ENCODE data around the gene PSMA7. TPM values are rescaled to one million over a fixed set of nuclear protein-coding genes. Genes with fewer than 3 reads are reported as not detected.

Gene PSMA7
- total and polyA plus RNA-seq, 2 donors from 2014 or later: 190 to 315 TPM

DNA sequence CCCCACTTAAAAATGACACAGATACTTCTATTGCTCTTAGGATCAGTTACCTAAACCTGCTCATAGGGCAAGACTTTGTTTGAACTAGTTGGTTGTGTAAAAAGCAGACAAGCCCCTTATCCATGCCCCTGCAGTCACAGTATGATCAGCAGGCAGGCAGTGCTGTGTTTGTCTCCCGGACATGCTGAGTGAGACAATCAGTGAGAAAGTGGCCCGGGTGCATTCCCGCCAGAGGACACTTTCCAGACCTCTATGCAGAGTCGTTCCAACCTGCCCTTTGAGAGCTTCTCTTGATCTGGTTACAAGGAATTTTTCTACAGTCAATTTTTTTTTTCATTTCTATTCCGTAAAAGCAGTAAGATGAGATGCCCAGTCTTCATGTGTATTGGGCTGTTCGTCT lies 14.7 kb downstream of the PSMA7 start:
- DNase-seq: no peak
- TF ChIP-seq, protein P1, sequence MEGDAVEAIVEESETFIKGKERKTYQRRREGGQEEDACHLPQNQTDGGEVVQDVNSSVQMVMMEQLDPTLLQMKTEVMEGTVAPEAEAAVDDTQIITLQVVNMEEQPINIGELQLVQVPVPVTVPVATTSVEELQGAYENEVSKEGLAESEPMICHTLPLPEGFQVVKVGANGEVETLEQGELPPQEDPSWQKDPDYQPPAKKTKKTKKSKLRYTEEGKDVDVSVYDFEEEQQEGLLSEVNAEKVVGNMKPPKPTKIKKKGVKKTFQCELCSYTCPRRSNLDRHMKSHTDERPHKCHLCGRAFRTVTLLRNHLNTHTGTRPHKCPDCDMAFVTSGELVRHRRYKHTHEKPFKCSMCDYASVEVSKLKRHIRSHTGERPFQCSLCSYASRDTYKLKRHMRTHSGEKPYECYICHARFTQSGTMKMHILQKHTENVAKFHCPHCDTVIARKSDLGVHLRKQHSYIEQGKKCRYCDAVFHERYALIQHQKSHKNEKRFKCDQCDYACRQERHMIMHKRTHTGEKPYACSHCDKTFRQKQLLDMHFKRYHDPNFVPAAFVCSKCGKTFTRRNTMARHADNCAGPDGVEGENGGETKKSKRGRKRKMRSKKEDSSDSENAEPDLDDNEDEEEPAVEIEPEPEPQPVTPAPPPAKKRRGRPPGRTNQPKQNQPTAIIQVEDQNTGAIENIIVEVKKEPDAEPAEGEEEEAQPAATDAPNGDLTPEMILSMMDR (IDR thresholded peaks at IDR 0.05; ENCODE audit: borderline replicate concordance, extremely low read depth, insufficient read depth): no peak
- no peaks in the 10 kb centered on the region for H3K27me3 ChIP-seq (ENCODE audit: control insufficient read depth, insufficient read depth, low read length)
- no peak overlapping the region for H3K27ac ChIP-seq (ENCODE audit: low read depth in 2 of 2, low read length in 2 of 2)
- H3K9ac ChIP-seq (ENCODE audit: low read length in 3 of 3): no peak overlapping the region
- H3K4me1 ChIP-seq (ENCODE audit: control insufficient read depth in 2 of 3, insufficient read depth in 2 of 3, low read depth in 1 of 3, low read length in 3 of 3): peaks cover 0 to 18% (median 3%) of the 10 kb centered on the region in 3 donors
- peaks cover 18 to 71% (median 51%) of the 10 kb centered on the region in 3 donors for H3K36me3 ChIP-seq (ENCODE audit: control insufficient read depth in 2 of 3, insufficient read depth in 3 of 3, low read length in 3 of 3)
- no peaks in the 10 kb centered on the region for H3K9me3 ChIP-seq (ENCODE audit: control insufficient read depth in 2 of 3, insufficient read depth in 1 of 3, low read length in 3 of 3)
- H3K4me3 ChIP-seq (ENCODE audit: low read length in 3 of 3): no peak overlapping the region
- intact Hi-C loops (cut with DNase I): no loop called here
- FAIRE-seq: no peak

GRCh38 chr20:62127799-62128198 lies 15.4 kb downstream of the PSMA7 start:
- H3K27ac ChIP-seq (ENCODE audit: low read depth in 2 of 2, low read length in 2 of 2): no peak overlapping the region
- no peak overlapping the region for H3K4me3 ChIP-seq (ENCODE audit: low read length in 3 of 3)
- TF ChIP-seq, protein P1 (IDR thresholded peaks at IDR 0.05; ENCODE audit: borderline replicate concordance, extremely low read depth, insufficient read depth): no peak
- no peak for FAIRE-seq
- H3K36me3 ChIP-seq (ENCODE audit: control insufficient read depth in 2 of 3, insufficient read depth in 3 of 3, low read length in 3 of 3): peaks cover 18 to 71% (median 51%) of the 10 kb centered on the region in 3 donors
- intact Hi-C loops (cut with DNase I): no loop called here
- H3K27me3 ChIP-seq (ENCODE audit: control insufficient read depth, insufficient read depth, low read length): no peaks in the 10 kb centered on the region
- H3K4me1 ChIP-seq (ENCODE audit: control insufficient read depth in 2 of 3, insufficient read depth in 2 of 3, low read depth in 1 of 3, low read length in 3 of 3): peaks cover 0 to 22% (median 3%) of the 10 kb centered on the region in 3 donors
- H3K9ac ChIP-seq (ENCODE audit: low read length in 3 of 3): no peak overlapping the region
- DNase-seq: no peak
- H3K9me3 ChIP-seq (ENCODE audit: control insufficient read depth in 2 of 3, insufficient read depth in 1 of 3, low read length in 3 of 3): no peaks in the 10 kb centered on the region

DNA sequence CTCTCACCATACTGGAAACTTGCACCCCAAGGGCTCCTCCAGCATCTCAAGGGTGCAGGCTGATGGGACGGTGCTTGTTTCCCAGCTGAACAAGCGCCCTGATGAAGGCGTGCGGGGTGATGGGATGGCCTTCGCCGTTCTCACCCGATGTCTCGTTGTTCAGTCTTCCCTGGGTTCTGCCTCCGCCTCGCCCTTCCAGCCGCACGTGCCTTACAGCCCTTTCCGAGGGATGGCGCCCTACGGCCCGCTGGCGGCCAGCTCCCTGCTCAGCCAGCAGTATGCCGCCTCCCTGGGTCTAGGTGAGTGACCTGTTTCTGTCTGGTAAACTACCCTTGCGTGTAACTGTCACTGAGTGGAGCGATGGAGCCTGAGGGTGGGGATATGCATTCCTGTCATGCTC lies 17.1 kb downstream of the PSMA7 start:
- no peak overlapping the region for H3K27ac ChIP-seq (ENCODE audit: low read depth in 2 of 2, low read length in 2 of 2)
- intact Hi-C loops (cut with DNase I): no loop called here
- no peak overlapping the region for H3K9ac ChIP-seq (ENCODE audit: low read length in 3 of 3)

More for the DNA sequence above, 17.1 kb downstream of the PSMA7 start:
- TF ChIP-seq, protein P1 (IDR thresholded peaks at IDR 0.05; ENCODE audit: borderline replicate concordance, extremely low read depth, insufficient read depth): no peak
- H3K4me3 ChIP-seq (ENCODE audit: low read length in 3 of 3): no peak overlapping the region
- H3K27me3 ChIP-seq (ENCODE audit: control insufficient read depth, insufficient read depth, low read length): no peaks in the 10 kb centered on the region
- peak in 1 of 5 donors; percentile 73 for DNase-seq
- no peak for FAIRE-seq
- H3K4me1 ChIP-seq (ENCODE audit: control insufficient read depth in 2 of 3, insufficient read depth in 2 of 3, low read depth in 1 of 3, low read length in 3 of 3): peaks cover 0 to 22% (median 3%) of the 10 kb centered on the region in 3 donors
- H3K36me3 ChIP-seq (ENCODE audit: control insufficient read depth in 2 of 3, insufficient read depth in 3 of 3, low read length in 3 of 3): peaks cover 18 to 60% (median 38%) of the 10 kb centered on the region in 3 donors
- H3K9me3 ChIP-seq (ENCODE audit: control insufficient read depth in 2 of 3, insufficient read depth in 1 of 3, low read length in 3 of 3): no peaks in the 10 kb centered on the region
